ENCODE data around the gene NEDD4.

DNA sequence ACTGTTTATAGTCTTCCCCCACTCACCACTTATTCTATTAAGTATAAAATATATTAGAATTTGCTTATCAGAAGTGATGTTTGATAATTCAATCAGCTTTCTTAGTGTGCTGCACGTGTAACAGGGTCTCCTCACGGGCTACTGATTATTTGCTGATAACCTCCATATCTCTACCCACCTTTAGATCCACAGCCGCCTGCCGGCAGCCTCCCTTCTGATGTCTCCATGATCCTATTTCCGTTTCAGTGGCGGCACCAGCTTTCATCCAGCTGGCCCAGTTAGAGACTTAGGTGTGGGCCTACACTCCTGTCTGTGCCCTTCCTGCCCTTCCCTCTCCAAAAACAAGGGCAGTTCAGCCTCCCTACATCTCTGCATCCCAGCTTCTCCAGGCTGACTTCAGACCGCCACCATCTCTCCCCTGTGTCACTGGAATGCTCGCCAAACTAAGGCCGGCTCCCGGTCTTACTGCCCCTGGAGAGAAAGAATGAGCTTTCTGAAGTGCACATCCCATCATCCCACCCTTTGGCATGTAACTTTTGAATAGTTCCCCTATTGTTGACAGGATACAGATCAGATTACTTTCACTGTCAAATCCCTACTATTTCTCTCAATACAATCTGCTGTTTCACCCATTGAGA is 173.9 kb downstream of the NEDD4 start:
- TF ChIP-seq POLR2A (IDR thresholded peaks at IDR 0.05) (no peak), EP300 (IDR thresholded peaks at IDR 0.05; ENCODE audit: low read depth) (no peak), POLR2AphosphoS5 (IDR thresholded peaks at IDR 0.05) (no peak)
- TF ChIP-seq, protein P1, sequence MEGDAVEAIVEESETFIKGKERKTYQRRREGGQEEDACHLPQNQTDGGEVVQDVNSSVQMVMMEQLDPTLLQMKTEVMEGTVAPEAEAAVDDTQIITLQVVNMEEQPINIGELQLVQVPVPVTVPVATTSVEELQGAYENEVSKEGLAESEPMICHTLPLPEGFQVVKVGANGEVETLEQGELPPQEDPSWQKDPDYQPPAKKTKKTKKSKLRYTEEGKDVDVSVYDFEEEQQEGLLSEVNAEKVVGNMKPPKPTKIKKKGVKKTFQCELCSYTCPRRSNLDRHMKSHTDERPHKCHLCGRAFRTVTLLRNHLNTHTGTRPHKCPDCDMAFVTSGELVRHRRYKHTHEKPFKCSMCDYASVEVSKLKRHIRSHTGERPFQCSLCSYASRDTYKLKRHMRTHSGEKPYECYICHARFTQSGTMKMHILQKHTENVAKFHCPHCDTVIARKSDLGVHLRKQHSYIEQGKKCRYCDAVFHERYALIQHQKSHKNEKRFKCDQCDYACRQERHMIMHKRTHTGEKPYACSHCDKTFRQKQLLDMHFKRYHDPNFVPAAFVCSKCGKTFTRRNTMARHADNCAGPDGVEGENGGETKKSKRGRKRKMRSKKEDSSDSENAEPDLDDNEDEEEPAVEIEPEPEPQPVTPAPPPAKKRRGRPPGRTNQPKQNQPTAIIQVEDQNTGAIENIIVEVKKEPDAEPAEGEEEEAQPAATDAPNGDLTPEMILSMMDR (IDR thresholded peaks at IDR 0.05) = no peak
